Lower leg skin (tissue), 3 donors: ENCODE data around the gene LACC1.

Experiments
- CTCF ChIP-seq, 3 donors: fragments of 450-650 bp; IDR thresholded peaks; one replicate each; pipeline ENCODE4 v1.5.1; 2016; ENCODE audit warnings: antibody characterized with exemption in 3 of 3, mild to moderate bottlenecking in 3 of 3, moderate library complexity in 2 of 3
- POLR2A ChIP-seq, 2 donors: fragments of 450-650 bp; IDR thresholded peaks; one replicate each; pipeline ENCODE4 v1.6.1; 2016 to 2017; ENCODE audit warnings: antibody characterized with exemption in 2 of 2, mild to moderate bottlenecking in 1 of 2, moderate library complexity in 1 of 2

- TF ChIP-seq POLR2A (IDR thresholded peaks at IDR 0.05) (no peak), CTCF (IDR thresholded peaks at IDR 0.05) (no peak)
These were observed 26.7 kb upstream of the LACC1 start for GRCh38 chr13:43852923-43853404.
